NCI-H1417 treated with DMSO at 0.1 percent for 48 hours (cell line): Measurements from ENCODE around the gene CWC15.
A peak's percentile ranks its signal among the peaks of the same experiment; 100 is the strongest.
"Not testable (repeated sequence)": the region's sequence is repeated elsewhere in the genome, so short reads cannot be mapped to it uniquely, and the experiment has no call there.

ENCODE experiments used
- DNase-seq: peaks from one replicate; lab custom pipeline; 2025; lab: John Stamatoyannopoulos, UW

Gene CWC15

DNA sequence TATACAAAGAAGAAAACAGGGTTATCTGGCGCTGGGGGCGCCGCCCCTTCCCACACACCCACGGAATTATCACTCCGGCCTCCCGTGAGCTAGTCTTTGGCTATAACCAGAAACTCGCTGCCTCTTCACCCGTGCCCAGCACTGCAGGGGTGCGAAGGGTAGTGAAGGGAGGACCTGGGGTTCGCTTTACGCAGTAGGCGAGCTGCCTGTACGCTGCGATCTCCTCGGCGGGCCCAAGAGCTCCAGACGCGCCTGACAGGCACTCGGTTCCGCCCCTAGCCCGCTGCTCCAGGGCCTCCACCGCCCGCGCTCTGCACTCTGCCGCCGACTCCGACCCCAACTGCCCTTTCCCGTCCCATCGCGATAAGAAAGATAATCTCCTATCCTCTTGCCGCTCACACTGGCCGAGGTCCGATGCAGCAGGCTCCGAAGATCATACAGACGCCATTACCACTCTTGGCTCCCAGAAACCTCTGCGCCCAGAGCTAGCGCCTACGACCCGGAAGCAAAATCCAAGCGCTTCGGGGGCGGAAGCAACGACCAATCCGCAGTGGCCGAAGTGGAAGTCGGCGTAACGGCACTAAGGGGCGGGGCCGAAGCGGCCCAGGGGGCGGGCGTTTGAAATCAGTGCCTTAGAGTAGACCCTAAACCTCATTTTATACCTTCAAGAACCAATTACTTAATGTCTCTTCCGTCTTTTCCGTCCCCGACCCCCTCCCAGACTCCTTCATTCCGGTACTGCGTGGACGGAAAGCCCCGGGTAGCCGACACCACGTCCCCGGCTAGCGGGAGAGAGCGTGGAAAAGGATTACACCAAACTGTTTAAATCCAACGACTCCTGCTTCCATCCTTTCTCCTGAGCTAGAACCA lies at the start of gene CWC15, which contains the start of gene KDM4D:
Gene CWC15, minus strand, starts transcription at position 458 of the 870 bp plus-strand sequence. CDS start 1,371 bp downstream, outside the sequence.
Gene KDM4D, plus strand, starts transcription at position 611 of the 870 bp plus-strand sequence. CDS start 23,664 bp downstream, outside the sequence.
- peak; percentile 81 for DNase-seq

DNA sequence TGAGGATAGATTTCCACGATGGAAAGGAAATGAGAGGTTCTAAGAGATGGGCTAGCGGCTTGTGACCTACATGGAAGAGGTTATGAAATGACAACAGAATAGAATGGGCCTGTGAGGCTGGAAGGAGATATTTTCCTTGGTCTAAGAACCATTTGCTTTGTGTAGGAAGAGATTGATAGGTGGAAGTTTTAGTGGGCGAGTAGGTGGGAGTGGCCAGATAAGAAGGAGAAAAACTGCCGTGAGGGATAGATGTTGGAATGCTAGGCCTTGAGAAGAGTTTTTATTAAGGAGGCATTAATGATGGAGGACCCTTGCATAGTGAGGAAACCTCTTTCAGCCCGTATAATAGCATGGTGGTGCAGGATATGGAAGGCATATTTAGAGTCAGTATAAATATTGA lies 48.1 kb upstream of the CWC15 start:
- DNase-seq: not testable (repeated sequence)

DNA sequence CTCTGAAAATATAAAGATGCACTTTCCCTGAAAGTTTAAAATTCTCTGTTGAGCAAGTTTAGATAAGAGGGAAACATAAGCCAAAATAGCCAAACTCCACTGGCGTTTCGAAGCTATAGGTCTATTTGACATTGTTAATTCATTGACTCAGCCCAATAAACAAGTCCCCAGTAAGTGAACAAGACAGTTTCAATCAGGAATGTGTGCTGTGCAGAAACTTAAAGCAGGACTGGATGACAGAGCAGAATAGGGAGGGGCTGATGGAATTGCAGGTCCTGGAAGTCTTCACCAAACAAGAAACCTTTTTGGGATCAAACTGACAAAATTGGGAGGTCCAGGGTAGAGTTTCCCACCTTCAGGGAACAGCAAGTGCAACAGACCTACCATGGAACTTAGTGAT lies 42.8 kb upstream of the CWC15 start:
- DNase-seq: no peak

DNA sequence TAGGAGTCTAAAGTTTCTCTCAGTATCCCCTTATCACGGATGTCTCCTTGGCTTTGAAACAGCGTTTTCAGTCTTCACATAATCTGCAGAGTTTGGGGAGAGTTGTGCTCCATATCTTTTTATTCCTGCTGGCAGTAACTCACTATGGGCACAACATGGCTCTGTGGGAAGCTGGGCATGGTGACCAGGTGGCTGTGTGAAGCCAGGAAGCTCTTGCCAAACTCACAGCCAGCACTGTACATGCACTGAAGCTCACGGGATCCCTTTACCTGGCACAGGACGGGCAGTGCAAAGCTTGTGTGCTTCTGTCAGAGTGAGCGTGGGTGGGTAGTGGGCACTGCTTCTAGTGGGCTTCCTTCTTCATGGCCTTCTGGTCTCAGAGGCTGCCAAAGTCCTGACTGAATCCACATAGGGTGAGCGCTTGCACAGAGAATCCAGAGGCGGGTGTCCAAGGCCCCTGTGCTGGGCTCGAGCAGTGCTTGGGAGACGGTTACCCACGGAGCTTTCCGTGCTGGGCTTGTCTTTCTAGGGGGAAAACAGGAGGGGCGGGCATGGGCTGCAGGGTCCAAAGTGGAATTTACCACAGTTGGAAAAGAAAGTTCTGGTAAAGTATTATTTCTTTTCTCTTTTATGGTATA lies 40.9 kb upstream of the CWC15 start:
- no peak for DNase-seq

DNA sequence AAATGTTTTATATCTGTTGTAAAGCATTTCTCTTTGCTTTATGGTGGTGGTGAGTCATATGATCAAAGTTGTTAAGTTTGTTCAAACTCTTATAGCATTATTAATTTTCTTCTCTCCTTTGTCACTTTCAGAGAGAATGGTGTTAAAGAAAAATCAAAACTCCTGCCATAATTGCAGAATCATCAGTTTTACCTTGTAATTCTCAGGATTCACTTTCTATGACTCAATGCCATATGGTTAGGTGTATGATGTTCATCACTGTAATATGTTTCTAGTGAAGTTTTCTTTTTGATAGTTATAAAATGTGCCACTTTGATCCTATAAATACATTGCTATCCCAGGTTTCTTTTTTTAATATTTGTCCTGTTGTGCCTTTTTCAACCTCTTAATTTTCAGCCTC lies 38.0 kb upstream of the CWC15 start:
- DNase-seq: no peak

DNA sequence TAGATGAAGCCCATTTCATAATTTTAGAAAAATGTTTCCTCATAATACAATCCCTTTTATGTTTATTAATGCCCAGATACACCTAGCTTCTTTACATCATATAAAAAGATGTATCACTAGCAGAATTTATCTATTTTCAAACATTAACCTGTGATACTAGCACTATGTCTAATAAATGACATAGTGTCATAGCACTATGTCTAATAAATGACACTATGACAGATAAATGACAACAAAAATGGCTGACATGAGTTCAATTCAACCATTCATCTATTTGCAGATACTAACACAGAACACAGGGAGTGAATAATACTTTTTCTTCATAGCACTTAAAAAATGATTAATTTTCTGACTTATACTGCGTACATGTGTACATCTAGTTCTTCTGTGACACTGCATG lies 32.3 kb upstream of the CWC15 start:
- DNase-seq: no peak

DNA sequence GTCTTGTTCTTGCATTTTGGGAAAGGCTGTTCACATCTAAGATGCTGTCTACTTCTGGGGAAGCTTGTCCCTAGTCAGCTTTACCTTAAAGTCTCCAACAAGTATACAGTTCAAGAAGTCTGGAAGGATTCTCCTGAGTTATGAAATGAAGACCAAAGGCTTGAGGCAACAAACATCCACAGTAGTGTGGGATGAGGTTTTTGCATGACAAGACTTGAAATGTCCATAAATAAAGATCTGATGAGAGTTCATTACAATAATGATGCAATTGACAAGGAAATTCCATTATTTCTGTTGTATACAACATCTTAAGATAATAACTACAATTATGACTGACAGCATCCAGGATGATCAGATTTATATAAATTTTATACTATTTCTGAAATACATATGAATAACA lies 30.4 kb upstream of the CWC15 start:
- no peak for DNase-seq

DNA sequence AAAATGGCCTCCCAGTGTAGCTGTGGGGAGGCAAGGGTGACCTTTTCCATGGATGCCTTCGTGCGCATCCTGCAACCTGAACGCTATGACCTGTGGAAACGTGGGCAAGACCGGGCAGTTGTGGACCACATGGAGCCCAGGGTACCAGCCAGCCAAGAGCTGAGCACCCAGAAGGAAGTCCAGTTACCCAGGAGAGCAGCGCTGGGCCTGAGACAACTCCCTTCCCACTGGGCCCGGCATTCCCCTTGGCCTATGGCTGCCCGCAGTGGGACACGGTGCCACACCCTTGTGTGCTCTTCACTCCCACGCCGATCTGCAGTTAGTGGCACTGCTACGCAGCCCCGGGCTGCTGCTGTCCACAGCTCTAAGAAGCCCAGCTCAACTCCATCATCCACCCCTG lies 24.9 kb upstream of the CWC15 start:
- DNase-seq: no peak

DNA sequence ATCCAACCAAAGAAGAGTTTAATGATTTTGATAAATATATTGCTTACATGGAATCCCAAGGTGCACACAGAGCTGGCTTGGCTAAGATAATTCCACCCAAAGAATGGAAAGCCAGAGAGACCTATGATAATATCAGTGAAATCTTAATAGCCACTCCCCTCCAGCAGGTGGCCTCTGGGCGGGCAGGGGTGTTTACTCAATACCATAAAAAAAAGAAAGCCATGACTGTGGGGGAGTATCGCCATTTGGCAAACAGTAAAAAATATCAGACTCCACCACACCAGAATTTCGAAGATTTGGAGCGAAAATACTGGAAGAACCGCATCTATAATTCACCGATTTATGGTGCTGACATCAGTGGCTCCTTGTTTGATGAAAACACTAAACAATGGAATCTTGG lies 24.1 kb upstream of the CWC15 start:
- no peak for DNase-seq

DNA sequence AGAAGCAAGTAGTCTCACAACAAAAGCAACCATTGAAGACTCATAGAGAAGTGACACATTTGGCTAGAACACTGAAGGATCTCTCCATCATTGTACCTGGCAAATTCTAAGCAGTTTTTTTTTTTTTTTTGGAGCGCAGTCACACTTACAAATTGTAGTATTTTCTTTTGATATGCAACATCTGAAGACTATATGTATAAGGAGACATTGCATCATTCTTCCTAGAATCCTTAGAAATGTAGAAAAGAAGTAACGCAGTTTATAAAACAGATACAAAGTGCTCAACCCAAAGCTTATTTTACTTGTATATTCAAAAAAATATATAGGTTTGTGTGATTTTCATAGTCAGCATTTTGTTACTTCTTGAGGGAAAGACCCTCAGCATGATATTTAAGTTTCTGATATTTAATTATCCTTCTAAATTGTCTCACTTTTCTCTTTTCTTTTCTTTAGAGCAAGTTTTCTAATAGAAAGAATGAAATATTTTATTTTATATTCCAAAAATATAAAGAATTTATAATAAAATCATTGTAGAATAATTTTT lies 20.1 kb upstream of the CWC15 start:
- DNase-seq: no peak

DNA sequence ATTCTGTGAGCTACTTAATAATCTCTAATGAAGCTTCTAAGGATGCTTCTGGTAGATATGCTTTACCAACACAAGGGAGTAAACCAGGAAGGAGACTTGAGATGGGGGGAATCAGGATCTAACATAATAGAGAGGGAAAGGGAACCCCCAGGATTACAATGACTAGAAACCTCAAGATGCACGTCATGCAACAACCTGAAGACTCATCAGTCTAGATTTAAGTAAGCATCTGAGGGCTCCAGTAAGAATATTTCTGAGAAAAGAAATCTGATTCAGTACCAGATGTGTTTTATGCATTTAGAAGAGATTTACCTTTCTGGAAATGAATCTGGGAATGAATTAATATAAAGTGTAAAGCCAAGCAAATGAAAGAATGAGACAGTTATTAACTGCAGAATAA lies 15.4 kb upstream of the CWC15 start:
- no peak for DNase-seq

DNA sequence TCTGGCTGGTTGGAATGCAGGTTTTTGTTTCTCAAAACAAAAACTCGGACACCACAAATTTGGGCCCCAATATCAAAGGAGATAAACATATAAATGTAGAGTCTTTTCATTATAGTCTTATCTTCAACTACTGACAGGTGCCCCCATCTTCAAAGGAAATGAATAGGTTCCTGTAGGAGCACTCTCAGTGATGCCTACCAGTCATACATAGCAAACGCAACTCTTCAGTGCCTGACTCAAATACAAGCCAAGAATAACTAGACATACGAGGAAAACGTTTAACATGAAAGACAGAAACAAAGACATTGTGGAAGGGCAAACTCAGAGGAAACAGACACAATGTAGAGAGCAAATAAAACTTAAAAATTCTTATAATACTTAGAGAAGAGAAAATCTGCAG lies 14.0 kb upstream of the CWC15 start:
- no peak for DNase-seq

DNA sequence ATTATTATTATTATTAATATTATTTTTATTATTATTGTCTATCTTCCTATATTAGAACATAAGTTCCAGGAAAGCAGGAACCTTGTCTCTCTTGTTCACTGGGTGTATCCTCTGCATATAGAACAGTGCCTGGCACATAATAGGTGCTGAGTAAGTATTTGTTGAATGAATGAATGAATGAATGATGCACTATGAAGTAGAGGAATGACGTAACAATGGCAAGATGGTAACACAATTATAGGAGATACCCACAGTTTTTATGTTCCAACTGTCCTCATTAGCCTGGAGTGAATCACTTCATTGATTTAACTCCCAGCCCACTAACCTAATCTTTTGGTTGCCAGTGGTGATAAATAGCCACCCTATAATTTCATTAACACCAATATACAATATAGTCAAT lies 2.2 kb upstream of the CWC15 start:
- no peak for DNase-seq

DNA sequence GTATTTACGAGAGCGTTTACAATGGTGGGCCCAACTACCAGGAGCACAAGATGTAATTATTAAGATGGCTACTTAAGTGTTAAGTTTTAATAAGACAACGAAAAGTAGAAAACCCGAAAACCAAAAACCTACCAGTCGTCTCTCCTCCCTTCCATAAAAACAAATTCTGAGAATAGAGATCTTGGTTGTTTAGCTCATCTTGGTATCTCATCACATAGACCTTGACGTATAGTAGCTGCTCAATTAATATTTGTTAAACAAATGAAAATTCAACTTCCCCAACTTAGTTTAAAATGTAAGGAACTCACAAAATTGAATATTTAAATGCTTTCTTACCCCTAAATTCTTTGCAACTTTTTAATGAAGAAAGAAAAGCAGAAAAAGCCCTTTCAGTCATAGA lies 822 bp upstream of the CWC15 start:
- no peak for DNase-seq

DNA sequence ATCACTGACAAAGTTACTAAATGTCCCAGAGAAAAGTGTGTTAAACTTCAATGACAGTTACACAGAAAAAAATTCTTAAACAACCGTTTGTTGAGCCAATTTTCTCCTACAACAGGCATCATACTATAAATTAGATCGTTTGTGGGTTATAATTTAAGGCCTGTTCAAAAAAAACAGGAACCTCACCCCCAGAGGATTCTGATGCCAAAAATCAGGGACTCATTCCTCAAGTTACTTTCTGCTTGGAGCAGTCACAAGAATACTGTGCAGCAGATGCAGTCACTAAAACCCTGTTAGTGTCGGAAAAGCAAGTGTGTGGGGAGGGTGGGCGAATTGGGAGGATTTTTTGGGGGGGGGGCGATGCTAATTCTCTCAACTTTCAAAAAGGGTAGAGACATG lies 657 bp downstream of the CWC15 start:
- no peak for DNase-seq

DNA sequence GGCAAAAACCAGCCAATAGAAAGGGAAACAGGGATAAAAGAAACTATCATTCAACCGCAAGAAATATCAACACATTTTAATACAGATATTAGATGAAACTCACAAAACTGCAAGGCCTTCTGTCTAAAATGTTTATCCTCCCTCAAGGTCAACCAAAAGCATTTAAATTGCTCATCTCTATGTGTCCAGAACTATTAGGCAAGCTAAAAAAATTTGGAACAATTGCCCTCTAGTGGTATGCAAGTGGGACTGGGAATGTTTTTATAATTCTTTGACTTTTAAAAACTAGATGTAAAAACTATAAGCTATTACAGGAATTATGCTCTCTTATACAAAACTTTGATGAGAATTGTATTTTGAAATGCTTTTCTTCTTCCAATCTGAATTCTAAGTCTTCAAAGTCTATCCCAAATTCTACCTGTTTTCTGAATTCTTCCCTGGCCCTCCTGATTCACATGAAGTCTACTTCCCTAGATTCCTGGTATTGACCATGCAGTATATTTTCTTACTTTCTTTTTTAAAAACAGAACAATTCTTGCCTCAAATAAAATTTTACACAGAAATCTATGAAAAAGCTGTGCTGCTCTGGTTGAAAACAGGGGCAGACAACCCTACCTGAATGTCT lies 4.9 kb downstream of the CWC15 start:
- no peak for DNase-seq

DNA sequence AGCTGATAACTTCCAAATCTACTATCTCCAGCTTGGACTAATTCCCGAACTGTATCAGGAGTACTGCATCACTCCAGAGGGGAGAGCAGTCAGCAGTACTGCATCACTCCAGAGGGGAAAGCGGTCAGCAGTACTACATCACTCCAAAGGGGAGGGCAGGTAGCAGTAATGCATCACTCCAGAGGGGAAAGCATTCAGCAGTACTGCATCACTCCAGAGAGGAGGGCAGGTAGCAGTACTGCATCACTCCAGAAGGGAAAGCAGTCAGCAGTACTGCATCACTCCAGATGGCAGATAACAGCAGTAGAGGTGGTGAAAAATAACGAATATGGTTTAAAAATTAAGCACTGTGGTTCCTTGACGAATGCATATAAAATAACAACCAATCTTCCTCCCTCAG lies 8.4 kb downstream of the CWC15 start:
- no peak for DNase-seq

DNA sequence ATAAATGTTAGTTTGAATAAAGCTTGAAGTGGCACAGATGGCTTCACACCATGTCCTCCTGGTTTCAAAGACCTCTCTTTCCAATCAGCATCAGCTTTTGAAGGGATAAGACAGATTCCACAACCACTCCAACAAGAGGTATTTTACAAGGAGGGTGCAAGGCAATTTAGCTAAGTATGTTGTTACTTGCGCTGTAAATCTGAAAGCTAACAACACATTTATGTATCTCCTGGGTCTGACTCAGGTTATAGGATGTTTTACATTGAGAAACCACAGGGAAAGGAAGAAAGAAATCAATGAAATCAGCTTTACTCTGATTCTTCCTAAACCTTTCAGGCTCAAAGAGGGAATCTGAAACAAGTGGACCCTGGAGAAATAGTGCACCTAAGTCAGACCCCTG lies 12.1 kb downstream of the CWC15 start:
- no peak for DNase-seq

DNA sequence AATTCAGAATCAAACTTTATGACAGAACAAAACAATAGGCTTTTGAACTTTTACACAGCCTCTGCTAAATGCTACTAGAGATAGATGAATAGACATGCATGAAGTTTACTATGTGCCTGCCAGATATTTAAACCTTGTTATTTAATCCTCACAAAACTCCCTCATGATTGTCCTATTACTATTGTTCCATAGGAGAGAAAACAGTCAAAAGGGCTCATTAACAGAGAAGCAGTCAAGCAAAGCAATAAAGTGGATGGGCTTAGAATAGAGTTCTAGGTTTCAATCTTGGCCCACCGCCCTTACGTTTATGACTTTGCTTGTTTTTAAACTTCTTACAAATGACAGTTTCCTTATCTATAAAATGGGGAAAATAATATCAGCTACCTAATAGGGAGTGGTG lies 12.9 kb downstream of the CWC15 start:
- no peak for DNase-seq

DNA sequence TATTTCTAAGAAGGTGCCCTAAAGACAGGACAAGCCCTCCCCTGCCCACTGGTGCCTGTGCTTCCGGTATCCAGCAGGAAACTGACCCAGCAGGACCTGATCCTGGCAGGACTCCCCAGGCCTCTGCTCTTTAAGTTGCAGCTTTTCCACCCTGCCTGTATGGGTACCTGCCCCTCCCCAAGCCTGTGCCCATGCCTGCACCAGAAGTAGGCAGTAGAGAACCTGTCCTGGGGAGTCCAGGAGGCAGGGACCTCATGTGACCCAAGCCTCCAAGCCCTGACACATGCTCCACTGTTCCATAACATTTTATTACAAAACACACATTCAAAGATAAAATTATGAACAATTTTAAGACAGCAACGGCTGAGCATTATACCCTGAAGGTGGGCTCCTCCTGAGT lies 14.2 kb downstream of the CWC15 start:
- no peak for DNase-seq

DNA sequence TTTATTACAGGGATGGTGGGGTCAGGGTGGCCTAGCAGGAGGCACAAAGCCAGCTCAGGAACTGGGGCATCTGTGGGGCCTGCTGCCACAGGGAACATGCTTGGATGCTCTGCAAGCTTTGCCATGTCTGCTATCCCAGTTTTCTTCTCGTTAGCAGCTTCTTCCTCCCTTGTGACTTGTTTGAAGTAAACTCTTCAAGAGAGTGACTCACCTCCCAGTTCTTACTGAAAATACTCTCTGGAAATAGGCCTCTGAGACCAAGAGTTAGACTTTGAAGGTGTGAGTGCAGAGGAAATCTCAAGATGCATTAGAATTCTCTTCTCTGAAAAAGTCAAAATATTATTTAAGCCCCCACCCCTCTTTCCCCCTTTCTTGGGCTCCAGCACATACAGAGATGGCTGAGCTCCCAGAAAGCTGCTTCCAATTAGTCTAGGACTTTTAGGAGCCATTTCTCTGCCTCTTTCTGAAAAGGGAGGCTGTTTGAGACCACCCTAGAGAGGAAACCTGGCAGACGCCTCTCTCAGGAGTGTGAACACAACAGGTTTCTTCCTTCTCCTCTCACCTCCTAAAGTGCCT lies 15.1 kb downstream of the CWC15 start:
- no peak for DNase-seq

DNA sequence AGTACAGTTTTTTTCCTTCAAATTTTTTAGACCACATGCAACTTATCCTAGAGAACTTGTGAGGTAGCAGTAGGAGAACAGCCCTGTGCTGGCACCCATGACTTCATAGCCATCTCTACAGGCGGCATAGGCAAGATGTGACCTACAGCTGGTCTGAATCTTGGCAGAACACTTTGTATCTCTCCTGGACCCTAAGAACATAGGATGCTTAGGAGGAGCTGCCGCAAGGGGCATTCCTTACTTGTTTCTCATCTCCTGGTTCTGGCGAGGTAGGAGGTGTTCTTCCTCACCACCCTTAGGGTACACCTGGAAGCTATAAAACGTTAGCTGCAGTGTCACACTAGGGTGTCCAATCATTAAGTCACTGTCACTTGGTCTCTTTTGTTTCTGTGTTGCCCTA lies 16.4 kb downstream of the CWC15 start:
- no peak for DNase-seq
